ENCODE measurements around the gene ACAP3.

The ACAP3 gene

DNA sequence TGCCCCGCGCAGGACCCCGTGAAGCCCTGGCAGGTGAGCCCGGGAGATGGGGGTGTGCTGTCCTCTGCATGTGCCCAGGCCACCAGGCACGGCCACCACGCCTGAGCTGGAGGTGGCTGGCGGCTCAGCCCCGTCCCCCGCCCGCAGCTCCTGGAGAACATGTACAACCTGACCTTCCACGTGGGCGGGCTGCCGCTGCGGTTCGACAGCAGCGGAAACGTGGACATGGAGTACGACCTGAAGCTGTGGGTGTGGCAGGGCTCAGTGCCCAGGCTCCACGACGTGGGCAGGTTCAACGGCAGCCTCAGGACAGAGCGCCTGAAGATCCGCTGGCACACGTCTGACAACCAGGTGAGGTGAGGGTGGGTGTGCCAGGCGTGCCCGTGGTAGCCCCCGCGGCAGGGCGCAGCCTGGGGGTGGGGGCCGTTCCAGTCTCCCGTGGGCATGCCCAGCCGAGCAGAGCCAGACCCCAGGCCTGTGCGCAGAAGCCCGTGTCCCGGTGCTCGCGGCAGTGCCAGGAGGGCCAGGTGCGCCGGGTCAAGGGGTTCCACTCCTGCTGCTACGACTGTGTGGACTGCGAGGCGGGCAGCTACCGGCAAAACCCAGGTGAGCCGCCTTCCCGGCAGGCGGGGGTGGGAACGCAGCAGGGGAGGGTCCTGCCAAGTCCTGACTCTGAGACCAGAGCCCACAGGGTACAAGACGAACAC is 25.2 kb upstream of the ACAP3 start:
- H3K9me3 ChIP-seq, result no peaks in the 10 kb centered on the region
- H3K27me3 ChIP-seq, result peaks cover 19% of the 10 kb centered on the region
- H3K4me1 ChIP-seq, result no peaks in the 10 kb centered on the region
- DNase-seq, result no peak
- TF ChIP-seq, protein P1, sequence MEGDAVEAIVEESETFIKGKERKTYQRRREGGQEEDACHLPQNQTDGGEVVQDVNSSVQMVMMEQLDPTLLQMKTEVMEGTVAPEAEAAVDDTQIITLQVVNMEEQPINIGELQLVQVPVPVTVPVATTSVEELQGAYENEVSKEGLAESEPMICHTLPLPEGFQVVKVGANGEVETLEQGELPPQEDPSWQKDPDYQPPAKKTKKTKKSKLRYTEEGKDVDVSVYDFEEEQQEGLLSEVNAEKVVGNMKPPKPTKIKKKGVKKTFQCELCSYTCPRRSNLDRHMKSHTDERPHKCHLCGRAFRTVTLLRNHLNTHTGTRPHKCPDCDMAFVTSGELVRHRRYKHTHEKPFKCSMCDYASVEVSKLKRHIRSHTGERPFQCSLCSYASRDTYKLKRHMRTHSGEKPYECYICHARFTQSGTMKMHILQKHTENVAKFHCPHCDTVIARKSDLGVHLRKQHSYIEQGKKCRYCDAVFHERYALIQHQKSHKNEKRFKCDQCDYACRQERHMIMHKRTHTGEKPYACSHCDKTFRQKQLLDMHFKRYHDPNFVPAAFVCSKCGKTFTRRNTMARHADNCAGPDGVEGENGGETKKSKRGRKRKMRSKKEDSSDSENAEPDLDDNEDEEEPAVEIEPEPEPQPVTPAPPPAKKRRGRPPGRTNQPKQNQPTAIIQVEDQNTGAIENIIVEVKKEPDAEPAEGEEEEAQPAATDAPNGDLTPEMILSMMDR (IDR thresholded peaks at IDR 0.05; ENCODE audit: low read depth, low read length), result no peak
- H3K4me3 ChIP-seq (ENCODE audit: low read depth, low read length), result no peak overlapping the region
- peaks cover 16% of the 10 kb centered on the region for H3K36me3 ChIP-seq

DNA sequence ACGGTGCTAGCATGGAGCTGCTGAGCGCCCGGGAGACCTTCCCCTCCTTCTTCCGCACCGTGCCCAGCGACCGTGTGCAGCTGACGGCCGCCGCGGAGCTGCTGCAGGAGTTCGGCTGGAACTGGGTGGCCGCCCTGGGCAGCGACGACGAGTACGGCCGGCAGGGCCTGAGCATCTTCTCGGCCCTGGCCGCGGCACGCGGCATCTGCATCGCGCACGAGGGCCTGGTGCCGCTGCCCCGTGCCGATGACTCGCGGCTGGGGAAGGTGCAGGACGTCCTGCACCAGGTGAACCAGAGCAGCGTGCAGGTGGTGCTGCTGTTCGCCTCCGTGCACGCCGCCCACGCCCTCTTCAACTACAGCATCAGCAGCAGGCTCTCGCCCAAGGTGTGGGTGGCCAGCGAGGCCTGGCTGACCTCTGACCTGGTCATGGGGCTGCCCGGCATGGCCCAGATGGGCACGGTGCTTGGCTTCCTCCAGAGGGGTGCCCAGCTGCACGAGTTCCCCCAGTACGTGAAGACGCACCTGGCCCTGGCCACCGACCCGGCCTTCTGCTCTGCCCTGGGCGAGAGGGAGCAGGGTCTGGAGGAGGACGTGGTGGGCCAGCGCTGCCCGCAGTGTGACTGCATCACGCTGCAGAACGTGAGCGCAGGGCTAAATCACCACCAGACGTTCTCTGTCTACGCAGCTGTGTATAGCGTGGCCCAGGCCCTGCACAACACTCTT is 24.5 kb upstream of the ACAP3 start:
- DNase-seq, result no peak
- Histone ChIP-seq H3K4me3 (ENCODE audit: low read depth, low read length) (no peak overlapping the region), H3K27me3 (peaks cover 19% of the 10 kb centered on the region), H3K36me3 (peaks cover 12% of the 10 kb centered on the region), H3K9me3 (no peaks in the 10 kb centered on the region), H3K4me1 (no peaks in the 10 kb centered on the region)
- TF ChIP-seq, protein P1 (IDR thresholded peaks at IDR 0.05; ENCODE audit: low read depth, low read length), result no peak

DNA sequence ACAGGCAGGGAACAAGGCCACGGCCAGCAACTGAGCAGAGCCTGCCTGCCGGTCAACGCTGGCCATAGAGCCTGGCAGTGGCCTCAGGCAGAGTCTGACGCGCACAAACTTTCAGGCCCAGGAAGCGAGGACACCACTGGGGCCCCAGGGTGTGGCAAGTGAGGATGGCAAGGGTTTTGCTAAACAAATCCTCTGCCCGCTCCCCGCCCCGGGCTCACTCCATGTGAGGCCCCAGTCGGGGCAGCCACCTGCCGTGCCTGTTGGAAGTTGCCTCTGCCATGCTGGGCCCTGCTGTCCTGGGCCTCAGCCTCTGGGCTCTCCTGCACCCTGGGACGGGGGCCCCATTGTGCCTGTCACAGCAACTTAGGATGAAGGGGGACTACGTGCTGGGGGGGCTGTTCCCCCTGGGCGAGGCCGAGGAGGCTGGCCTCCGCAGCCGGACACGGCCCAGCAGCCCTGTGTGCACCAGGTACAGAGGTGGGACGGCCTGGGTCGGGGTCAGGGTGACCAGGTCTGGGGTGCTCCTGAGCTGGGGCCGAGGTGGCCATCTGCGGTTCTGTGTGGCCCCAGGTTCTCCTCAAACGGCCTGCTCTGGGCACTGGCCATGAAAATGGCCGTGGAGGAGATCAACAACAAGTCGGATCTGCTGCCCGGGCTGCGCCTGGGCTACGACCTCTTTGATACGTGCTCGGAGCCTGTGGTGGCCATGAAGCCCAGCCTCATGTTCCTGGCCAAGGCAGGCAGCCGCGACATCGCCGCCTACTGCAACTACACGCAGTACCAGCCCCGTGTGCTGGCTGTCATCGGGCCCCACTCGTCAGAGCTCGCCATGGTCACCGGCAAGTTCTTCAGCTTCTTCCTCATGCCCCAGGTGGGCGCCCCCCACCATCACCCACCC is 23.6 kb upstream of the ACAP3 start, which contains the start of gene TAS1R3:
Gene TAS1R3 (plus strand): TSS at position 213 of the 898 bp plus-strand sequence. CDS start 66 bp downstream, at position 279.
- Histone ChIP-seq H3K9me3 (no peaks in the 10 kb centered on the region), H3K27me3 (peaks cover 19% of the 10 kb centered on the region), H3K4me1 (no peaks in the 10 kb centered on the region), H3K36me3 (peaks cover 8% of the 10 kb centered on the region), H3K4me3 (ENCODE audit: low read depth, low read length) (no peak within 1 kb of the TSS)
- no peak for DNase-seq
- TF ChIP-seq, protein P1 (IDR thresholded peaks at IDR 0.05; ENCODE audit: low read depth, low read length), result no peak

DNA sequence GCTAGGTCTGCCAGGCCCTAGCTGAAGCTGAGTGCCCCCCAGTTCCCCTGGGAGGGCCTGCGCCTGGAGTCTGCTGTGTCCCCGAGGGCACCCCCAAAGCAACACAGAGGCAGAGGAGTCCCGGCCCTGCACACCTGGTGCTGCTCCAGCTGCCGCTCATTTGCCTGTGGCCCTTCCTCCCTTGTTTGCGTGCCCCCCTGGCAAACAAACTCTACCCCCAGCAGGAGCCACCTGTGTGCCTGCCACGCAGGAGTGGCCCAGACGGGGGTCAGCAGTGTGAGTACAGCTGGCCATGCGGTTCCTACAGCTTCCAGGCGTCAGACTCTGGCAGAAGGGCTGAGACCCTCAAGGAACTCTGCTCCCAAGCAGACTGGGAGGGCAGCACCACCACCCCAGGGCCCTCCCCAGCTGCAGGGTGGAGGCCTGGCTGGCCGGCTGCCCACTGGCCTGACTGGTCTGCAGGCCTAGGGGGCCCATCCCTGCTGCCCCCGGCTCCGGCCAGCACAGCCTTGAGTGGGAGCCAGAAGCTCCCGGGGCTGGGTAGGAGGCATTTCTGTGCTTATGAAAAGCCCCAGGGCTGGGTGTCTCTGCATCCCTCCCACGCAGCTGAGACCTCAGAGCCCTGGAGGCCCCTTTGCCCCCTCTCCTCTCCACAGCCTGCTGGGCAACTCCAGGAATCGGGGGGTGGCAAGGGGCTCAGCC is 22.8 kb upstream of the ACAP3 start:
- TF ChIP-seq, protein P1 (IDR thresholded peaks at IDR 0.05; ENCODE audit: low read depth, low read length), result no peak
- peaks cover 6% of the 10 kb centered on the region; the same call in 1 of the 2 replicates for H3K36me3 ChIP-seq
- peaks cover 19% of the 10 kb centered on the region for H3K27me3 ChIP-seq
- H3K4me1 ChIP-seq, result no peaks in the 10 kb centered on the region
- H3K4me3 ChIP-seq (ENCODE audit: low read depth, low read length), result no peak overlapping the region
- DNase-seq, result no peak
- H3K9me3 ChIP-seq, result no peaks in the 10 kb centered on the region

DNA sequence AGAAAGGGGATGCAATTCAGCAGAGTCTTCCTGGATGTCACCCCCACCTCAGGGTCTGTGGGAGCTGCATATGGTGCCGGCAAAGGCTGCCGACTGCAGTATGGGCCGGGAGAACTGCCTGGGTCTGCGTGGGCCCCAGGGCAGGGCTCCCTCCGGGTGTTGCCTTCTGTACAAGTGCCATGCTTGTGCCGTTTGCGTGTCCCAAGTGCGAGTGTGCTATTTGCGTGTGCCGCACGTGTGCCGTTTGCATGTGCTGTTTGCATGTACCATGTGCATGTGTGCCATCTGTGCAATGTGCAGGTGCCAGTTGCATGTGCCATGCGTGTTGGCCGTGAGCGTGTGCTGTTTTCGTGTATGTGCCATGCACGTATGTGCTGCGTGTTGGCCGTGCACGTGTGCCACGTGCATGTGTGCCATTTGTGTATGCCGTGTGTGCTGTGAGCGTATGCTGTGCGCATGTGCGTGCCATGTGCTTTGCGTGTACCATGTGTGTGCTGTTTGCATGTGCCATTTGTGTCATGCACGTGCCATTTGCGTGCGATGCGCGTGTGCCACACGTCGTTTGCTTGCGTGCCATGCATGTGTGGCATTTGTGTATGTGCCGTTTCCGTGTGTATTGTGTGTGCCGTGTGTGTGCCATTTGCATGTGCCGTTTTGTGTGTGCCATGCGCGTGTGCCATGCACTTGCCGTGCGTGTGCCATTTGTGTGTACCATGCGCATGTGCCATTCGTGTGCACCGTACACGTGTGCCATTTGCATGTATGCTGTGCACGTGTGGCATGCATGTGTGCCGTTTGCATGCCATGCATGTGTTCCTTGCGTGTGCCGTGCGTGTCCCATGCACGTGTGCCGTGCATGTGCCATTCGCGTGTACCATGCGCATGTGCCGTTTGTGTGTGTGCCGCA is 21.8 kb upstream of the ACAP3 start:
- Histone ChIP-seq H3K36me3 (no peaks in the 10 kb centered on the region; the same call in 1 of the 2 replicates), H3K27me3 (peaks cover 19% of the 10 kb centered on the region), H3K9me3 (no peaks in the 10 kb centered on the region), H3K4me1 (no peaks in the 10 kb centered on the region), H3K4me3 (ENCODE audit: low read depth, low read length) (no peak overlapping the region)
- no peak for DNase-seq
- TF ChIP-seq, protein P1 (IDR thresholded peaks at IDR 0.05; ENCODE audit: low read depth, low read length), result no peak
